HG03064 (cell line): ENCODE measurements around the gene FPGS.
A peak's percentile ranks its signal among the peaks of the same experiment; 100 is the strongest.
"Not testable (repeated sequence)": the region's sequence is repeated elsewhere in the genome, so short reads cannot be mapped to it uniquely, and the experiment has no call there.

ENCODE experiments used
- ATAC-seq: cut with Tn5 transposase; IDR thresholded peaks from one replicate; pipeline ENCODE4 v1.9.1; 2021; ENCODE audit warnings: low read depth; ENCODE audit not compliant: unreplicated experiment

The FPGS gene

DNA sequence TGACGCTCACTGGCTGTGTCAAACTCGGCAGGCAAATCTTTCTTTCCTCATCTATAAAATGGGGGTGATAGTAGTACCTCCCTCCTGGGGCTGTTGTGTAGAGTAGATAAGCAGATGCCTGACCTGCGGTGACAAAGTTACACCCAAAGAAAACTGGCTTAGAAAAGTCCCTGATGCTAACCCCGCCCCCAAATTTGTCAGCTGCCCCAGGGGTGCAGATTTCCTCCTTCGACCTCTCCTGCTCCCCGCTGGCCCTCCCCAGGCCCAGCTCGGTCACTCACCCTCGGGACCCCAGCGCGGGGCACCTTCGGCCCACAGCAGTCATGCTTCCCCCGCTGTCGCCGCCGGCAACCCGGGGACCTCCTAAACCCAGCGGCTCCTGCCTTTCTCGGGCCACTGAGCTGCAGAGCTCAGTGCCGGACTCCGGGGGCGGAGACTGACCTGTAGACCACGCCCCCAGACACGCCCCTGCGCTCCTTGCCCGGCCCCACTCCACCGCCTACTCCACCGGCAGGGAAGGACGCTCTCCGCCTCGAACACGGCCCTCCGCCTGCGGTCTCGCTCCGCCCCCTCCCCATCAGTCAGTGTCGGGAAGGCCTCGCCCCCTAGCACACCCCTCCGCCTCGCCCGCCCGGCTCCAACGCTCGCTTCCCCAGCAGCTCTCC, 31.6 kb upstream of the FPGS start:
- ATAC-seq, result peak; percentile 85

DNA sequence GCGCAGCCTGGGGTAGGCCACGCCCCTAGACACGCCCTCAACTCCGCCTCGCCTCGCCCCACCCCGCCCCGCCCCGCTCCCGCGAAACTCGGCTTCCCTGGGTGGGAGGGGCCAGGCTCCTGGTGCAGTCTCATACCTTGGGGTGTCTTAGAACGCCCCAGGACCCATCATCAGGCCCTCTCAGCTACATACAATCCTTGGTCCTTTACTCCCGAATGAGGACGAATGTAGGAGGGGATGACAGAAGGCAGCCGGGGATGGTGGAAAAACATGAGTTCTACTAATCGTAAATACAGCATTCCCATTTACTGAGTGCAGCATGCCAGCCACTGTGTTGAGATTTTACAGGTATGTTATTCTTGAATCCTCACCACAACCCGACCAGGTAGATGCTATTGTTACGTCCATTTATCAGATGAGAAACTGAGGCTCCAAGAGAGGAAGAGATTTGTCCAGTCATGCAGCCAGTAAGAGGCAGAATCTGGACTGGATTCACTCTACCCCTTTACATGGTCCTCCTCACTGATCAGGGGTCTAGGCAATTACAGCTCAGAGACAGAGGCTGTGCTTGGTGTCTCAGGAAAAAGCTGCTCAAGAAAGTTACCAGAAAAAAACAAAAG, 31.0 kb upstream of the FPGS start:
- ATAC-seq, result no peak

DNA sequence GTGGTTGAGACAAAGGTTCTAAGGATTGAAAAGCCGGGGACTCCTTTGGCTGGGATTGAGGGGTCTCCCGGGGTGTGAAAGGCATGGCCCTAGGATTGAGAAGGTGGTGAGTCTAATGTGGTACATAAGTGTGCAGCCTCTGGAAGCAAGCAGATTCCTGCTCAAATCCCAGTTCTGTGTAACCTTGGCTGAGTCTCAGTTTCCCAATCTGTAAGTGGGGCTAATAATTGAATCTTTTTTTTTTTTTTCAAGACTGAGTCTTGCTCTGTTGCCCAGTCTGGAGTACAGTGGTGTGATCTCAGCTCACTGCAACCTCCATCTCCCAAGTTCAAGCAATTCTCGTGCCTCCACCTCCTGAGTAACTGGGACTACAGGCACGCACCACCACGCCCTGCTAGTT, 30.1 kb upstream of the FPGS start:
- ATAC-seq, result no peak

DNA sequence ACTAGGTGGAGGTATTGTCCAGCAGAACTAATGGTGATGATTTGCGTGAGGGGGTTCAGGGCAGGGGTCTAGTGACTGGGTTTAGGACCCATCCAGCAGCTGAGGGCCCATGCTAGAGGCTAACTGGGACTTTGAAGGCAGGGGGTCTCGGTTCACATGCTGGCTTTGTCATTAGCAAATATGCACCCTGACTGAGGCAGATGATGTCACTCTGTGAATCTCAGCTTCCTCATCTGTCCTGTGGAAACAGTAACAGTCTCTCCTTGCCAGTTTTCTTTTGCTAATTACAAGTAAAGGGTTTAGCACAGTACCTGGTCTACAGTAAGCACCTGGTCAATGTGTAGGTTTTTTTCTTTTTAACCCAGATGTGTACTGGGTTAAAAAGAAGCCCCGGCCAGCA, 29.4 kb upstream of the FPGS start:
- ATAC-seq, result no peak

DNA sequence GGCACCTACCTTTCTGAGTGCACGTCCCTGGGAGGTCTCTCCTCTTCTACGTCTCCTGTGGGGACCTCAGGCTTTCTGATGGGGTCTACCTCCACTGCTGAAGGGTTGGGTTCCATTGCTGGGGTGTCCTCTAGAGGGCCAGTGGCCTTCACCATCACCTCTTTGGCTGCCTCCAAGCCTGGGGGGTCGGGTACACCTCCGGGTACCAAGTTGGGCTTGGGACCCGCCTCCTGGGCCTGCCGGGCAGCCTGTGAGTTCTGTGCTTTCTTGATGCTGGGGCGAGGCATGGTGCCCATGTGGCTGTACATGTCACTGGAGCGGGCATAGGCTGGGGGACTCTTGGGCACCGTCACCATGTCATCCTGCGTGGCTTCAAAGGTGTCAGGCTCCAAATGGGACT, 28.7 kb upstream of the FPGS start:
- no peak for ATAC-seq

DNA sequence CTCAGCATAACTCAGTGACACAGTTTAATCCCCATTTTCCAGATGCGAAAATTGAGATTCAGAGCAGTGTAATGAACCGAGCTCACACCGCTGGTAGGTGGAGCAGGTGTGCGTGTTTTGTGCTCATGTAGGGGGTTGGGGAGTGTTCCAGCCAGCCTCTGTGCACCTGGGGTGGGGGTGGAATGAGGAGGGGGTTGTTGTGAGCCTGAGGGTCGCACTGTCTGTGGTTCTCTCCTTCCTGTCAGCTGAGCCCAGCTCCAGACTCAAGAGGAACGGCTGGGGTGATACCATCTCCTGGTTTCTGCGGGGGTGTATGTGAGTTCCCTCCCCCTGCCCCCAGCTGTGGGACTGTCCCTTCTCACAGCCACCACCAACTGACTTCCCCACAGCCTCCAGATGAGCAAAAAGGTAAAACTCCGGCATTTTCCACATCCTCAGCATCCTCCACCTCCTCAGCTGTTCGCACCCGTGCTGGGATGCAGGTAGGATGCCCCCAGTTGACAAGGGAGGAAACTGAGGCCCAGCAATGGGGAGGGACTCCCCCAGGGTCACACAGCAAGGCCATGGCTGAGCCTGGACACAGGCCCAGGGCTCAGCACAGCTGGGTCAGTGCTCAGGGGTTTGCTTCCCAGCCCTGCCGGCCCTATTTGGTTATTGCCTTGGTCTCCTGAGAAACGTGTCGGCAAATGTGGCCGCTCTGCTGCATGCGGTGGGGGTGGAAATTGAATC, 26.3 kb upstream of the FPGS start:
- no peak for ATAC-seq

DNA sequence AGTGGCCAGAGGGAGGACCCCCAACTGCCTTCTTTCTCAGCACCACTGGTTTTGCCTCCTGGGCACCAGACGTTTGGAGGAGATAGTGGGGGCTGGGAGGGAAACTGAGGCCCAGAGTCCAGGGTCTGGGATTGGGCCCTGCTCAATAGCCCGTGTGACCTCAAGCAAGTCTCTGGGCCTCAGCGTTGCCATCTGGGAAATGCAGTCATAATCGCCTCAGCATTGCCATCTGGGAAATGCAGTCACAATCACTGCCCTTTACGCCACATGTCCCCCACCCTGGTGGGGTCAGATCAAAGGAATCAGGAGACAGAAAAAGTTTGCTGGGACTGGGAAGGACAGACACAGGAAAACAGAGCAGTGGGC, 25.8 kb upstream of the FPGS start:
- ATAC-seq, result no peak

DNA sequence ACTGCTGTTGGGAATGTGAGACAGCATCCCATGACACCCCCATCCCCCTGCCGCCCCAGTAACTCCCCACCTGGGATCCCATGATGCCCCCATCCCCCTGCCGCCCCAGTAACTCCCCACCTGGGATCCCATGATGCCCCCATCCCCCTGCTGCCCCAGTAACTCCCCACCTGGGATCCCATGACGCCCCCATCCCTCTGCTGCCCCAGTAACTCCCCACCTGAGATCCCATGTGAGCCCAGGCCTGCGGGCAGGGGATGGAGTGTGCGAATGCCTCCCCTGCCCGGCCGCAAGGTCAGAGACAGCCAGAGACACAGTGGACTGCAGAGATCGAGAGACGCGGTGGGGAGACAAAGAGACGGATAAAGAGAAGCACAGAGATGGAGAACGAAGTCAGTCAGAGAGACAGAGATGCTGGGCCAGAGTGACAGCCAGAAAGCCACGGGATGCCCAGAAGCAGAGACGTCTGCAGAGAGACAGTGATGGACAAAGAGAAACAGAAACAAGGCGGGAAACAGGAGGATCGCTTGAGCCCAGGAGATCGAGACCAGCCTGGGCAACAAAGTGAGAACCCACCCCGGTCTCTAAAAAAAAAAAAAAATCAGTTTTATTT, 25.2 kb upstream of the FPGS start:
- ATAC-seq, result no peak

DNA sequence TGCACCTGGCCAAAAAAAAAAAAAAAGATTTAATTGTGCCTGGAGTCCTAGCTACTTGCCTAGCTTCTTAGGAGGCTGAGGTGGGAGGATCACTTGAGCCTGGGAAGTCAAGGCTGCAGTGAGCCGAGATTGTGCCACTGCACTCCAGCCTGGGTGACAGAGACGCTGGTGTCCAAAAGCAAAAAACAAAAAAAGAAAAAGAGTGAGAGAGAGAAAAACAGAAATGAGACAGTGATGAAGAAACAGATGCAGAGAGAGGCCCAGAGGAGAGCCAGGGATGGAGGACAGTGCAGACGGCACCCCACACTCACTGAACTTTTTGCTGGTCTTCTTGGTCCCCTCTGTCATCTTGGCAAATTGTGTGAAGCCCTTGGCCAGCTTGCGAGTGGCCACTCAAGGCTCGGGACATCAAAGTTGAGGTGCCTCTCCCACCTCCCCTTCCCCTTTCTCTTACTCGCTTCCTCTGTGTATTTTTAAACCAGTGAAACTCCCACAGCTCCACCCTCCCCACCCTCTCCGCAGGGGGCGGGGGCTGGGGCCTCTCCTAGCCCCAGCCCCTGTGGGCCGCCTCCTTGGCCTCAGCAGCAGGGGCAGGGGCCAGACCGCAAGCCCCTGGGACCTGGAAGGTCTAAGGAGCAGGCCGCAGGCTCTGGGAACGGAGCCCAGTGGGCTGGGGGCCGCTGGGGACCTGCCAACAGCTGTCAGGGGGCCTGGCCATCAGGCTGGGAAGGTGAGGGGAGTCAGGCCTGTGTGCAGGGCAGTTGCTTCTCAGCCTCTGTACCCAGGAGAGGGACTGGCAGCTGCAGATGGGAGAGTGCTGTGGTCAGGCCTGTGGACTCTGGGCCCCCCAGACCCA, 24.2 kb upstream of the FPGS start, which contains the start of gene SH2D3C:
Gene SH2D3C (minus strand): TSS at position 387 of the 856 bp plus-strand sequence. CDS start 39 bp downstream, at position 348.
- ATAC-seq, result peak; percentile 26

DNA sequence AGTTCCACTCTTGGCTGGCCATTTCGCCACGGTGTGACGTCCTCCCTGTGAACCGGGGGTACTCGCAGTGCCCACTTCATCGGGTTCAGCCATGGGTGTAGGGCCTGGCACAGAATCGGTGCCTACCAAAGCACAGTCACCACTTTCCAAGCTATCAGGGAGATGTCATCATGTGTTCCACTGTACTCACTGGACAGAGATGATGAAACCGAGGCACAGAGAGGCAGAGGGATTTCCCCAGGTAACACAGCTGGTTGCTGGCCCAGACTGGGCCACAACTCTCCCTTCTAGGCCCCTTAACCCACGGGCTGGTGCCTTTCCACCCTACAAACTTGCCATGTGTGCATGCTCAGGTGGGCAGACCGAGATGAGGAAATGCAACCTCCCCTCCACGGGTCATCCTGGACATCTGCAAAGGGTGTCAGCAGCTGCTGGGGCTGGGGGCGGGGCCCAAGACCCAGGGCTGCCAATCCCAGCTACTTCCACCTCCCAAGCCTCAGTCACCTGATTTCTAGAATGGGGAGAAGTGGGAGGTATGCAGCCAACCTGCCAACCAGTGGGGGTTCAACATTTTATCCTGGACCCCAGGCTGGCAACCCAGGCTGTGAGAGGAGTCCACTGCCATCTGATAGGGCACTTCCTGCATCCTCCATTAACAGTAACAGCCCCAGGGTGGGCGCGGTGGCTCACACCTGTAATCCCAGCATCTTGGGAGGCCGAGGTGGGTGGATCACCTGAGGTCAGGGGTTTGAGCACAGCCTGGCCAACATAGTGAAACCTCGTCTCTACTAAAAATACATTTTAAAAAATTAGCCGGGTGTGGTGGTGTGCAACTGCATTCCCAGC, 23.3 kb upstream of the FPGS start:
- peak; percentile 35 for ATAC-seq

DNA sequence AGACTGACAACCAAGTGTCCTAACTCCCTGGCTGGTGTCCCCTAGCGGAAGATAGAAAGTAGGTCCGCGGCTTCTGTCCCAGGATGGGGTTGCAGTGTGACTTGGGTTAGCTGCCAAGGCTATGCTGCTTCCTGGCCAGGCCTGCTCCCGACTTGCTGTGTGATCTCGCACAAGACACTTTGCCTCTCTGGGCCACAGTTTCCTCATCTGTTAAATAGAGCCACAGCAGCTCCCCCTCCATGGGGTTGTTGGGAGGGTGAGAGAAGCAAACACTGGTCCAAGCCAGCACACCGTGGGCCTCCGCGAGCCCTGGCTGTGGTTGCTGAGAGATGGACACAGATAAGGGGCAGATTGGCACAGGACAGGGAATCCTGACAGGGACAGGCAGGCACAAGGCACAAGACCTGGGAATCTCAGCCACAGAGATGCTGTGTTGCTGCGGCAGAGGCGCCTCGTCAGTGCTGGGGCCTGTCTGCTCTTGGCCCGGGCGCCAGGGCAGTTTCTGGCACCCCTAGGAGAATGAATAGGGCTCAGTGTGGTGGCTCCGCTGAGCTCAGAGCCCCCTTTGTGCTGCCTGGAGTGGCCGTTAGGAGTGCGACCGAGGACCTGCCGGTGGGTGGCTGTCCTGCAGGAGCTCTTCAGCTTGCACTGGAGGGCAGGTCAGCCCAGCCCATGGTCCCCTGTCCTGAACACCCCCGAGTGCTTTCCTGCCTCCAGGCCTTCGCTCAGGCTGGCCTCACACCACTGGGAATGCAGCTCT, 22.4 kb upstream of the FPGS start:
- ATAC-seq, result no peak

DNA sequence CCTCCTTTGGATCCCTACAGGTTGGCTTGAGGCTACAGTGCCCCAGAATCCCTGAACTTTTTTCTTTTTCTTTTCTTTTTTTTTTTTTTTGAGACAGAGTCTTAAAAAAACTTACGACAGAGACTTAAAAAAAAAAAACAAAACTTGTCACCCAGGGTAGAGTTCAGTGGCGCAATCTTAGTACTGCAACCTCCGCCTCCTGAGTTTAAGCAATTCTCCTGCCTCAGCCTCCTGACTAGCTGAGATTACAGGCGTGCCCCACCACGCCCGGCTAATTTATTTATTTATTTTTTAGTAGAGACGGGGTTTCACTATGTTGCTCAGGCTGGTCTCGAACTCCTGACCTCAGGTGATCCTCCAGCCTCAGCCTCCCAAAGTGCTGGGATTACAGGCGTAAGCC, 21.8 kb upstream of the FPGS start:
- ATAC-seq, result not testable (repeated sequence)

DNA sequence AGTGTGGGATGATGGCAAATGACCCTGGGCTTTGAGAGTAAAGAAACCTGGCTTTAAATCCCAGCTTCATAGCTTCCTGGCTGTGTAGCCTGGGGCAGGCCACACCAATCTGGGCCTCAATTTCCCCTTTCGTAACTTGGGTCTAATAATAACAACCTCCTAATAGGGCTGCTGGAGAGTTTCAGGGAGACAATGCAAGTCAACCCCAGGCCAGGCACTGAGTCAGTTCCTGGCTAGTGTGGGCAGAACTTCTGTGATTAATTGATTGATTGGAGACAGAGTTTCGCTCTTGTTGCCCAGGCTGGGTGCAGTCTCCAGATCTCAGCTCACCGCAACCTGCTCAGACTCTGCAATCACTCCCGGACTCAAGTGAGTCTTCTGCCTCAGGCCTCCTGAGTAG, 20.9 kb upstream of the FPGS start:
- no peak for ATAC-seq

DNA sequence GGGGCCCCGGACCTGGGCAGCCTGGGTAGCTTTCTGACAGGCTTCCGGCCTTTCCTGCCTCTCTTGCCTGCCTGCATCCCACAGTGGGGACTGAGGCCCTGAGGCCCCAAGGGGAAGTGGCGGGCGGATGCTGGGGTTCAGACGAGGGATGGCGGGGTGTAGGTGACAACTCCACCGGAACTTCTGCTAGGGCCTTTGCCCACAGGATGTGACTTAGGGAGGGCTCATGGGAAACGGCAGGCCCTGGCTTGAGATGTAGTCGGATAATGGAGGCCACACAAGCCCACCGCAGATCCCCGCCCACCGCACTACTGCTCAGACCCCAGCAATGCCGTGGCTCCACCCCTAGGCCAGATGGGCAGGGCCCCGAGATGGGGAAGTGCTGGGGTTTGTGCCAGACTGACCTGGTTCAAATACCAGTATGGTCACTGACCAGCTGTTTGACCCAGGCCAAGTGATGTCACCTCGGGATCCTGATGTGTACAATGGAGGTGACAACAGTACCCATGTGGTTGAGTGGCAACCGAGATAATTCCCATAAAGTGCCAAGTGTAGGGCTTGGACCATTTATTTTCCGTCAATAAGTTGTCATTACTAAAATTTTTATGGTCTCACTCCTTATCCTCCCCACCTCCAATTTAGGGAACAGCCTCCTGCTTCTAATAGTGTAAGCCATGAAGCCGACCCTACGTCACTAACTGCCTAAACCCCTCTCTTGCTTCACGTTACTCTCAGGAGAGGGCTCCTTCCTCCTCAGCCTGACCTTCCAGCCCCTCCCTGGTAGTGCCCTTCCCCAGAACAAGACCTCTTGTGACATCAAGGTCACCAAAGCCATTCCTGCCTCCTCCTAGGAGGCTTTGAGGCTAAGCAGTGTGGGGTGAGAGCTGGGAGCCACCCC, 19.3 kb upstream of the FPGS start:
- ATAC-seq, result no peak

DNA sequence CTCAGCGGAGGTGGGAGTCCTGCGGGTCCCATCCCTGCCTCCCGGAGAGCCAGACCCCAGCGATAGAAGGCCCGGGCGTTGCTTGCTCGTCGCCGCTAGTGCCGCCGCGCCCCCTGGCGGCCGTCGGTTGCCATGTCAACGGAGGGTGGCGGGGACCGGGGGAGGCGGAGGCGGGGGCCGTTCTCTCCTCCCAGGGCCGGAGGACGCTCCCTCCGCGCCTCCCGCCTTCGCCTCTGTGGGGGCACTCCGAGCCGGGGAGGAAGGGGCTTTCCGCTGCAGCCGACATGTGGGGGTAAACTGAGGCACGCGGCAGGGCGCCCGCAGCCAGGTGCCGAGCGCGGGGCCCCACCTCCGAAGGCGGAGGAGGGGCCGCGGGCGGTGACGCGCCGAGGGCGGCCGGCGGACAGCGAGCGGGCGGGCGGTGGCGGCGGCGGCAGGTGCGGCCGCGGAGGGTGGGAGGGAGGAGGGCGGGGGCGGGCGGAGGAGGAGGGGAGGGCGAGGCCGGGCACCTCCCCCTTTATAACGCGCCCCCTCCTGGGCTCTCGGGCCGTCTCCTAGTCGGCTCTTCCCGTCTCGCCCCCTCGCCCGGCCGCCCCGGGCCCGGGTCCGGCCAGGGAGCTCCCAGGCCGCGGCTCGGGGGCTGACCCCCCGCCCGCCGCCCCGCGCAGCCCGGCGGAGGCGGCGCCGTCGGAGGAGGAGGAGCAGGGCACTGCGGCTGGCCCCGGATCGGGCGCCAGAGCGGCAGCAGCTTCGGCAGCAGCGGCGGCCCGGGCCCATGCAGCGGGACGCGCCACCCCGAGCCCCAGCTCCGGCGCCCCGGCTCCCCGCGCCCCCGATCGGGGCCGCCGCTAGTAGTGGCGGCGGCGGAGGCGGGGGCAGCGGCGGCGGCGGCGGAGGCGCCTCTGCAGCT, 17.4 kb upstream of the FPGS start:
- ATAC-seq, result peak; percentile 40

DNA sequence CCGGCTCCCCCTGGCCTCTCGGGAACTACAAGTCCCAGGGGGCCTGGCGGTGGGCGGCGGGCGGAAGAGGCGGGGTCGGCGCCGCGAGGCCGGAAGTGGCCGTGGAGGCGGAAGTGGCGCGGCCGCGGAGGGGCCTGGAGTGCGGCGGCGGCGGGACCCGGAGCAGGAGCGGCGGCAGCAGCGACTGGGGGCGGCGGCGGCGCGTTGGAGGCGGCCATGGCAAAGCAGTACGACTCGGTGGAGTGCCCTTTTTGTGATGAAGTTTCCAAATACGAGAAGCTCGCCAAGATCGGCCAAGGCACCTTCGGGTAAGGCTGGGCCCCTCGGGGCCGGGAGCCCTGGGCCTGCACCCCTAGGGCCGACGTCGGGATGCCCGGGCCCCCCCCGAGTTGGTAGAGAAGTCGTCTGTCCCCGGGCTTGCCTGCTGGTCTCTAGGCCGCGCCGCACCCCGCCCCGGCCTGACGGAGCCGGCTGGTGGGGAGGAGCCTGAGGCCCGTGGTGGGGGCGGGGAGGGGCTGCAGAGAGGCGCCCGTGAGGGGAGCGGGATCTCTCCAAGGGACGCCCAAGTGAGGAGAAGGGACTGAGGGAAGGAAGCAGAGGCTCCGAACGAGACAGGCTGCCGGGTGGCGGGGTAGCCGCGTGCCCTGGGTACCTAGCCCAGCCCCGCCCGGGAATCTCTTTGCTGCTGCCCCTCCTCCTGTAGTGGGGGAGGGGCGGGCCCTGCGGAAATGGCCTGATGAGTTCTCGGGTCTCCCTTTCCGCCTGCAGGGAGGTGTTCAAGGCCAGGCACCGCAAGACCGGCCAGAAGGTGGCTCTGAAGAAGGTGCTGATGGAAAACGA, 16.5 kb upstream of the FPGS start, which contains the start of gene CDK9:
Gene CDK9 (plus strand): TSS at position 102 of the 840 bp plus-strand sequence. CDS start 115 bp downstream, at position 217.
- ATAC-seq, result peak; percentile 56
